NB4 (cell line): ENCODE results near the gene MCAM.

Source experiments
- POLR2A ChIP-seq: IDR thresholded peaks from 2 replicates; pipeline ENCODE4 v1.6.1; 2011; ENCODE audit warnings: mild to moderate bottlenecking; ENCODE audit not compliant: insufficient read length; ENCODE audit errors: extremely low read depth
- TF ChIP-seq, protein P1 (sequence below): IDR thresholded peaks from one replicate; pipeline ENCODE4 v1.5.1; 2012; ENCODE audit warnings: low read depth, low read length

DNA sequence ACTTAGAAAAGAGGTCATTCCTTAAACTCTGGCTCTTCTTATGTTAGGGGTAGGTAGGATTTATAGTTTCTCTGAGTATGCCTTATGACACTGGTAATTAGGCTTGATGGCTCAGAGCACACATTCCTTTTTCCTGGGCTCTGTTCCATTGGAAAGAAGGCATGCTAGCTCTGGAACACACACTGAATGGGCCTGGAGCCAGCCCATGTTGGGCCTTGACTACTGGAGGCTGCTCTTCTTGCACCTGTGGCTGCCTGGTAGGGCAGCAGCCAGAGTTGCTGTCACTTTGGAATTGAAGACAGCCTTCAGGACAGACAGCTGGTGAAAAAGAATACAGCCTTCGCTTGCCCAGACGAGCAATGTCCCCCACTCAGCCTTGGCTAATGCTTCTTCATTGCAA lies 18.2 kb downstream of the MCAM start:
- TF ChIP-seq POLR2A, result no peak
- TF ChIP-seq, protein P1, sequence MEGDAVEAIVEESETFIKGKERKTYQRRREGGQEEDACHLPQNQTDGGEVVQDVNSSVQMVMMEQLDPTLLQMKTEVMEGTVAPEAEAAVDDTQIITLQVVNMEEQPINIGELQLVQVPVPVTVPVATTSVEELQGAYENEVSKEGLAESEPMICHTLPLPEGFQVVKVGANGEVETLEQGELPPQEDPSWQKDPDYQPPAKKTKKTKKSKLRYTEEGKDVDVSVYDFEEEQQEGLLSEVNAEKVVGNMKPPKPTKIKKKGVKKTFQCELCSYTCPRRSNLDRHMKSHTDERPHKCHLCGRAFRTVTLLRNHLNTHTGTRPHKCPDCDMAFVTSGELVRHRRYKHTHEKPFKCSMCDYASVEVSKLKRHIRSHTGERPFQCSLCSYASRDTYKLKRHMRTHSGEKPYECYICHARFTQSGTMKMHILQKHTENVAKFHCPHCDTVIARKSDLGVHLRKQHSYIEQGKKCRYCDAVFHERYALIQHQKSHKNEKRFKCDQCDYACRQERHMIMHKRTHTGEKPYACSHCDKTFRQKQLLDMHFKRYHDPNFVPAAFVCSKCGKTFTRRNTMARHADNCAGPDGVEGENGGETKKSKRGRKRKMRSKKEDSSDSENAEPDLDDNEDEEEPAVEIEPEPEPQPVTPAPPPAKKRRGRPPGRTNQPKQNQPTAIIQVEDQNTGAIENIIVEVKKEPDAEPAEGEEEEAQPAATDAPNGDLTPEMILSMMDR, result no peak
